Spinal cord (tissue), 10 donors: ENCODE data around the gene GJC1. TPM values are rescaled to one million over a fixed set of nuclear protein-coding genes. Genes with fewer than 3 reads are reported as not detected.

Experiments
- DNase-seq, 6 donors: peaks; one replicate each; pipeline versions ENCODE4 v3.0.0 to v3.0.0-alpha.2; 2013 to 2015; ENCODE audit warnings: low spot score in 6 of 6, low read depth in 4 of 6
- H3K27ac ChIP-seq: one replicate; pipeline ENCODE4 v1.5.1; 2013; ENCODE audit warnings: low read depth, low read length, control low read depth
- H3K27me3 ChIP-seq: one replicate; pipeline ENCODE4 v1.6.1; 2013; ENCODE audit warnings: low read length; ENCODE audit not compliant: control insufficient read depth, insufficient read depth
- H3K36me3 ChIP-seq: one replicate; pipeline ENCODE4 v1.6.1; 2013; ENCODE audit warnings: low read length; ENCODE audit not compliant: control insufficient read depth, insufficient read depth
- H3K4me1 ChIP-seq: one replicate; pipeline ENCODE4 v1.6.1; 2013; ENCODE audit warnings: low read length; ENCODE audit not compliant: control insufficient read depth, insufficient read depth
- H3K4me3 ChIP-seq: one replicate; pipeline ENCODE4 v1.5.1; 2013; ENCODE audit warnings: low read depth, low read length, control low read depth
- H3K9me3 ChIP-seq: one replicate; pipeline ENCODE4 v1.6.1; 2013; ENCODE audit warnings: low read length; ENCODE audit not compliant: control insufficient read depth, insufficient read depth
- WGBS: methylation state at CpG from one replicate; pipeline ENCODE4 v1.1.5; 2013; ENCODE audit warnings: missing lambda C conversion rate; ENCODE audit not compliant: insufficient coverage; 5-methylcytosine and 5-hydroxymethylcytosine counted together
- polyA plus RNA-seq, 2 donors: library from polyadenylated mRNA; unstranded; fragments of 120-200 nt; gene quantifications; one replicate each; pipeline ENCODE4 v1.2.1, GENCODE V29; 2013; ENCODE audit not compliant: insufficient read length in 2 of 2
- total RNA-seq, 2 donors: library from RNA; depleted of rRNA in 1 of 2; stranded (reverse); fragments of 120-200 nt in 1 of 2; fragments of >200 nt in 1 of 2; gene quantifications; one replicate each; pipeline versions ENCODE4 v1.2.3 to v1.2.4, GENCODE V29; 2013 to 2014
- donor health status: healthy.

Gene GJC1
- total and polyA plus RNA-seq, 4 donors: 17.9 to 24.3 (median 20.0) TPM

DNA sequence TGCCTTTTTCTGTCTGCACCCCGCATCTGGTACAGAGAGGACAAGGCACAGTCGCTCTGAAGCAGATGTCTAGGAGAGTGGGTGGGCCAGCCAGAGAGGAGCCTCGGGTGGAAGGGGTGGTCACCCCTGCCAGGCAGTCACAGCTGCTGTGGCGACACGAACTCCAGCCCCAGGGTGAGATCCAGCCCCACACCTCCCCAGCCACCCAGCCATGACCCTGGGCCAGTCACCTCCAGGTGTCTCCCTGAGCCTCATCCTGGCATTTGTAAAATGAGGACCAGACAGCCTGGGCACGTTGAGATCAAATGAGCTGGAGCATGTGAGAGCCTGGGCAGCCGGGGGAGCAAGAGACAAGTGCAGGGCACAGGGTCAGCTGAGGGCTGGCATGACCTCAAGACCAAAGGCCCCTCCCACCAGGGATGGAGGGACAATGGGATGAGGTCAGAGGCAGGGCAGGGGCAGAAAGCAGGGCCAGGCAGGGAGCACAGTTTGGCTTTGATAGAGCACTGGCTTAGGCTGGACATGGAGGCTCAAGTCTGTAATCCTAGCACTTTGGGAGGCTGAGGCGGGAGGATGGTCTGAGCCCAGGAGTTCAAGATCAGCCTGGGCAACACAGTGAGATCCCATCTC lies 63.6 kb downstream of the GJC1 start:
- peaks cover 23% of the 10 kb centered on the region for H3K36me3 ChIP-seq
- H3K27ac ChIP-seq: no peak overlapping the region
- no peaks in the 10 kb centered on the region for H3K4me1 ChIP-seq
- 41% methylated on average over 7 of the region's 8 CpGs for whole genome bisulfite sequencing
- H3K4me3 ChIP-seq: no peak overlapping the region
- no peak for DNase-seq
- H3K27me3 ChIP-seq: no peaks in the 10 kb centered on the region
- no peaks in the 10 kb centered on the region for H3K9me3 ChIP-seq

DNA sequence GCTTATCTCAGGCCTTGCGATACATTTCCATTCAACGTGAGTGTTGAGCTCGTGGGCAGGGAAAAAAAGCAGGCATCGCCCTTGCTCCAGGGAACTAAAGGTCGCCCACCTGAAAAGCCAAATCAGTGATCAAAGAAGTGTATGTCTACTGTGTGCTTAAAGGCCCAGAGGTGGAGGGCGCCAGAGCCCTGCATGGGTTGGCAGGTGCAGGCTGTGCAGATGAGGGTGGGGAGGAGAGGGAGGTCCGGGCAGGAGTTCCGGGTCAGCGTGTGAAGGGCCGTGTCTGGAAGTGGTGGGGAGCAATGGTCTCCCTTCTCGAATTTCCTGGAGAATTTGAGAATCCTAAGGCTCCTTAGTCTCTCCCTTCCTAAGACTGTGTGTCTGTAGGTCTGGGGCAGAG lies 64.1 kb downstream of the GJC1 start:
- 77% methylated on average over 6 of the region's 11 CpGs for WGBS
- no peaks in the 10 kb centered on the region for H3K9me3 ChIP-seq
- no peak for DNase-seq
- H3K27me3 ChIP-seq: no peaks in the 10 kb centered on the region
- H3K36me3 ChIP-seq: peaks cover 19% of the 10 kb centered on the region
- H3K27ac ChIP-seq: no peak overlapping the region
- no peak overlapping the region for H3K4me3 ChIP-seq
- H3K4me1 ChIP-seq: peaks cover 5% of the 10 kb centered on the region

DNA sequence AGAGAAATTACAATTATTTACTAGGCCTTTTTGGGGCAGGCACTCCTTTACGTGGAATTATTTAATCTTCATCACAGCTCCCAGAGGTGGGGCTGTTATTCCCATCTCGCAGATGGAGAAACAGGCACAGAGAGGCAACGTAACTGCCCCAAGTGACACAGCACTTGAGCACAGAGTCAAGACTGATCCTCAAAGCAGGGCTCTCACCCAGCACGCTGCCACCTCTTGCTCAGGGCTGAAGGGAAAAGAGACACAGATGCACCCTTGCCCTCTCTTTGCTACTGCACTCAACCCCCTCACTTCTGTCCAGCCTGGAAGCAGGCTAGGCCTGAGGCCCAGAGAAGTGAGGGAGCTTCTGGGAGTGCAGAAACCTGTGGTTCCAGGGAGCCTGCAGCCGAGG lies 66.9 kb downstream of the GJC1 start:
- 83% methylated on average over 4 of the region's 5 CpGs for WGBS
- Histone ChIP-seq H3K9me3 (no peaks in the 10 kb centered on the region), H3K27ac (no peak overlapping the region), H3K27me3 (peaks cover 8% of the 10 kb centered on the region), H3K4me3 (no peak overlapping the region), H3K4me1 (peaks cover 26% of the 10 kb centered on the region), H3K36me3 (peaks cover 10% of the 10 kb centered on the region)
- no peak for DNase-seq

DNA sequence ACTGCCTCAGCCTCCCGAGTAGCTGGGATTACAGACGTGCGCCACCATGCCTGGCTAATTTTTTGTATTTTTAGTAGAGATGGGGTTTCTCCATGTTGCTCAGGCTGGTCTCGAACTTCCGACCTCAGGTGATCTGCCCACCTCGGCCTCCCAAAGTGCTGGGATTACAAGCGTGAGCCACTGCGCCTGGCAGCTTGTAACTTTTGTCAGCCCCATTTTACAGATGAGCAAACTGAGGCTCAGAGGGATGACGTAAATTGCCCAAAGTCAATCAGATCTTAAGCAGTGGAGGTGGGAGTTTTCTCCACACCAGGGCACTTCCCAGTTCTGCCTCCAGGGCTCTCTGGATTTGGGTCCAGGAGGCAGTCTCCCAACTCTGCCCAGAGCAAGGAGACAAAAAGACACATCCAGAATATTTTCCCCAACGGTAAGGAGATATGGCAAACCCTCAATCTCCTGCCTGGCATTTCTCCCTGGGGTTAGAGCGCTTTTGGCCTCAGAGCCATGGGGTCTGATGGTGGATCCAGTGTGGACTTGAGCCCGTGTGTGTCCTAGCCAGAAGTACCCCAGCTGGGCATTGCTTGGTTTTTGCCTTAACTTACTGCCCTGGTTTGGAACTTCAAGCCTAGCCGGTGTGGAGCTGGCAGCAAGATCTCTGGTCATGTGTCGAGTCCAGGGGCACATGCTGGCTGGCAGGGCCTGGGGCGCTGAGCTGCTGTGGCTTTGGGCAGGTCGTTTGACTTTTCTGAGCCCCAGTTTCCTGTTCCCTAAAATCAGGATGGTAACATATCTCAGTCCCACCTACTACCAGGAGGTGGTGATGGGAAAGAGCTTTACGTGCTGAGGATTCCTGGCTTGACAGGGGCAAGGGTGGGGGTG lies 67.9 kb downstream of the GJC1 start:
- DNase-seq: no peak
- Histone ChIP-seq H3K36me3 (peaks cover 4% of the 10 kb centered on the region), H3K9me3 (no peaks in the 10 kb centered on the region), H3K27me3 (peaks cover 8% of the 10 kb centered on the region), H3K4me1 (peaks cover 31% of the 10 kb centered on the region), H3K27ac (no peak overlapping the region), H3K4me3 (no peak overlapping the region)
- WGBS: 83% methylated on average over 8 of the region's 17 CpGs

DNA sequence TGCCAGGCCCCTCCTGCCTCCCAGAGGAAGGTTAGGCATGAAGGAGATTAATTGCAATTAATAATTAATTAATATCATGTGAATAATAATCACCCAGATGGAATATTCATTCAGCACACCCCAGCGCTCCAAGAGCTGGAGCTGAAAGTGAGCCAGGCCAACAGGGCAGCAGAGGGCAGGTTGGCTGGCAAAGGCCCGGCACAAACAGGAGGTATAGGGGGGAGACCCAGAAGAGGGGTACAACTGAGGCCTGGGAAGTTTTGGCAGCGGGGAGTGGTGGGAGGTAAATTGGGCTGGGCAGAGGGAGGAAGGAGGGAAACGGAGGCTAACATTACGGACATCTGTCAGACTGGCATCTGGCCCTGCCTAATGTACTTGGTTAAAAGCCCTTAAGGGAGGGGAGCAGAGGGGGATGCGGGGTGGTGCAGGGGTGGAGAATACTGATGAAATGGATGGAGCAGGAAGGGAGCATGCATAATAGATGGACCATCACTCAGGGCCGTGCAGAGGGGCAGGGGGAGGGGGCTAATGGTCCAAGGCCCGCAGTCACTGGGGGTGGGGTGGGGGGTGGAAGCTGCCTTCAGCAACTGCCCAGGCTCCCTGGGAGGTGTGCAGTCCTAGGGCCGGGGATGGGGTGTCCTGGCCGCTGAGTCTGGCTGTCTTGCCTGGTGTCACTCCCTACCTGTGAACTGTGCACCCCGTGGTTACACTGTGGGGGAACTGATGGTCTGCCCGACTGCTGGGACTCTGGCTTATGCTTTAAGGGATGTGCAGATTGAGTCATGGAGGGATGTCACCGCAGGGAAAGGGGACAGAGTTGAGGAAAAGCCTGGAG lies 69.4 kb downstream of the GJC1 start:
- DNase-seq: peak in 1 of 6 donors; percentile 66
- Histone ChIP-seq H3K4me1 (peaks cover 31% of the 10 kb centered on the region), H3K4me3 (no peak overlapping the region), H3K27me3 (peaks cover 8% of the 10 kb centered on the region), H3K36me3 (peaks cover 4% of the 10 kb centered on the region), H3K9me3 (no peaks in the 10 kb centered on the region), H3K27ac (no peak overlapping the region)
- 62% methylated on average over 11 of the region's 13 CpGs for WGBS

DNA sequence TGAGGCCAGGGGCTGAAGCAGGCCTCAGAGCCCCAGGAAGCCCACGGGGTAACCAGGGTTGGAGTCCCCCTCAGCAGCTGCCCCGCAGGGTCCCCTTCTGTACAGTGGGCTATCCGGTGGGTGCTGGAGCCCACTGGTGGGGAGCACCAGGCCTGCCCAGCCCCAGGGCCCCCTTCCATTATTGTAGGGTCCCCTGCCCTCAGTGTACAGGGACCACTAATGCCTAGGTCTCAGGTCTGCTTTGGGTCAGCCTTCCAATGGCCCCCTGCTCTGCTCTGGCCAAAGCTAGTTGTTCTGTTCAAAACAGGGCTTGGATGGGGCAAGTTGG lies 70.2 kb downstream of the GJC1 start:
- Histone ChIP-seq H3K36me3 (peaks cover 4% of the 10 kb centered on the region), H3K4me3 (peak overlapping the region; percentile 48), H3K27me3 (peaks cover 8% of the 10 kb centered on the region), H3K27ac (no peak overlapping the region), H3K9me3 (no peaks in the 10 kb centered on the region), H3K4me1 (peaks cover 31% of the 10 kb centered on the region)
- 57% methylated on average over 3 of the region's 3 CpGs for WGBS
- DNase-seq: no peak

DNA sequence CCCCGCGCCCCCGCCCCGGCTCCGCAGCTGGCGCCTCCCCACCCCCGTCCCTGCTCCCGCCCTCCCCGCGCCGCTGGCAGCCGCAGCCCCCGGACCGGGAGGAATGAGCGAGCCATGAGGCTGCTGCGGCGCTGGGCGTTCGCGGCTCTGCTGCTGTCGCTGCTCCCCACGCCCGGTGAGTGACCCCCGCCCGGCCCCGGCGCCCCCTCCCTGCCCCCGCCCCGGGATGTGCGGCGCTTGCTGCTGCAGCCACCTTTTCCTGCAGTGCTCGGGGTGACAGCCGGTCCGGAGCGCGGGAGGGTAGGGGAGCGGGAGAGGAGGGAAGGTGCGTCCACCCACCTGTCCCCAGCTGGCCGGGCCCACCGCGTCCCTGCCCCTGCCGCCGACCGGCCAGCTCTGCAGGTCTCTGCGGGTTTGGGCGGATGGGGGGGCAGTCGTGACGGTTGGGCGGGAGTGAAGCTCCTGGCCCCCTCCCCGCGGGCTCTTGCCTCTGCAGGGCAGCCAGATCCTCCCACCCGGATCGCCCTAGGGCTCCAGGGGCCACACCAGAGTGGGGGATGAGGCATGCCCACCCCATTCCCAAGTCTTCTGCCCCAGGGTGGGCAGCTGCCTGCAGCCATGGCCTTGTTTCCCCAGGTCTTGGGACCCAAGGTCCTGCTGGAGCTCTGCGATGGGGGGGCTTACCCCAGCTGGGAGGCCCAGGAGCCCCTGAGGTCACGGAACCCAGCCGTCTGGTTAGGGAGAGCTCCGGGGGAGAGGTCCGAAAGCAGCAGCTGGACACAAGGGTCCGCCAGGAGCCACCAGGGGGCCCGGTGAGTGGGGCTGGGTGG lies 70.8 kb downstream of the GJC1 start:
- Histone ChIP-seq H3K27me3 (peaks cover 8% of the 10 kb centered on the region), H3K9me3 (no peaks in the 10 kb centered on the region), H3K27ac (no peak overlapping the region), H3K4me3 (peak overlapping the region; percentile 48), H3K36me3 (peaks cover 2% of the 10 kb centered on the region), H3K4me1 (peaks cover 31% of the 10 kb centered on the region)
- peak in 1 of 6 donors; percentile 25 for DNase-seq
- 5% methylated on average over 50 of the region's 60 CpGs for WGBS

DNA sequence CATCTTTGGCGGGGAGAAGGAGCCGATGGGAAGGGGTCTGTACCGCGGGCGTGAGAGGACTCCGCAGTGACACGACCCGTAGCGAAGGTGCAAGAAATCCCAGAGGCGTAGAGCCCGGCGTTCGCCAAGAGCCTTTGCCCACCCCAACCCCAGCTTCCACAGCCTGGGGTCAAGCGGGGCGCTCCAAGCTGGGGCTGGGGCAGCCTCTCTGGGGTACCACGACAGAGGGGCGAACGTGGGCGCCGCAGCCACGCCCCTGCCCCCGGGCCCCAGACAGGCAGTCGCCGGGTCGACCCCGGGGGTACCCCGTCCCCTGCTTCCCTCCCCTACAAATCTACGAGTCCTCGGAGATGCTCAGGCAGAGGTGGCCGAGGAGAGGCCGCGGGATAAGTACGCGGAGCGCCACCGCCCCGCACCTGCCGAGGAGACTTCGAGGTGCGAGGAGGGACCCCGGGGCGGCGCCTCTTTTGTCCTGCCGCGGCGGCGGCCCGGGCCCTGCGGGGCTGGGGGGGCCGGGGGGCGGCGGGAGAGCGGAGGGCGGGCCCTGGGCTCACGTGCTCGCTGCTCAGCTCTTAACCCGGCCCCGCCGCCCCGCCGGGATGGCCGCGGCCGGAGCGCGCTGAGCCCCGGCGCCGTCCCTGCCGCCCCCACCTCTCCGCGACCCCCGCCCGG lies 71.5 kb downstream of the GJC1 start, which contains the start of gene ADAM11:
Gene ADAM11 (plus strand): TSS at position 575 of the 672 bp plus-strand sequence. CDS start 212 bp downstream, outside the sequence.
- Histone ChIP-seq H3K27me3 (peaks cover 8% of the 10 kb centered on the region), H3K27ac (no peak within 1 kb of the TSS)
- DNase-seq: peak in 2 of 6 donors; percentile 61 to 68

More for the DNA sequence above, 71.5 kb downstream of the GJC1 start, which contains the start of gene ADAM11:
- H3K4me3 ChIP-seq: peak within 1 kb of the TSS; percentile 48
- WGBS: 2% methylated on average over 67 of the region's 74 CpGs
- no peaks in the 10 kb centered on the region for H3K9me3 ChIP-seq
- peaks cover under 1% of the 10 kb centered on the region for H3K36me3 ChIP-seq
- H3K4me1 ChIP-seq: peaks cover 31% of the 10 kb centered on the region
